GM23338 (cell line): ENCODE measurements around the gene MINK1. TPM values are rescaled to one million over a fixed set of nuclear protein-coding genes. Genes with fewer than 3 reads are reported as not detected.

ENCODE experiments used
- ATAC-seq: fragments of 200-7000 bp; cut with Tn5 transposase; 3 replicates; pipeline ENCODE4 v1.9.1; 2020
- DNase-seq: peaks from one replicate; pipeline ENCODE4 v3.0.0-alpha.2; 2015; ENCODE audit warnings: low spot score
- H2AFZ ChIP-seq: fragments of 200-600 bp; sonication (generic); 2 replicates; pipeline ENCODE4 v1.8.0; 2016; ENCODE audit warnings: antibody characterized with exemption, mild to moderate bottlenecking, moderate library complexity
- H3F3A ChIP-seq: fragments of 200-600 bp; sonication (generic); replicated peaks from 2 replicates; pipeline ENCODE4 v1.8.0; 2017; ENCODE audit warnings: antibody characterized with exemption, mixed run types, low read depth
- H3K27ac ChIP-seq: fragments of 200-600 bp; sonication (generic); 2 replicates; pipeline ENCODE4 v1.6.1; 2016; ENCODE audit warnings: low read depth
- H3K27me3 ChIP-seq: fragments of 200-600 bp; sonication (generic); 2 replicates; pipeline ENCODE4 v1.8.0; 2016; ENCODE audit warnings: mild to moderate bottlenecking, mixed run types, moderate library complexity; ENCODE audit not compliant: insufficient read depth
- H3K36me3 ChIP-seq: fragments of 200-600 bp; sonication (generic); 2 replicates; pipeline ENCODE4 v1.8.0; 2016; ENCODE audit warnings: mild to moderate bottlenecking; ENCODE audit not compliant: insufficient read depth
- H3K4me1 ChIP-seq: fragments of 200-600 bp; sonication (generic); 2 replicates; pipeline ENCODE4 v1.8.0; 2016; ENCODE audit warnings: mild to moderate bottlenecking, moderate library complexity; ENCODE audit not compliant: insufficient read depth
- H3K4me2 ChIP-seq: fragments of 200-600 bp; sonication (generic); 2 replicates; pipeline ENCODE4 v1.7.1; 2017; ENCODE audit warnings: mixed run types
- H3K4me3 ChIP-seq: fragments of 200-600 bp; sonication (generic); 2 replicates; pipeline ENCODE4 v1.6.1; 2016; ENCODE audit warnings: mixed run types
- H3K79me2 ChIP-seq: fragments of 200-600 bp; sonication (generic); replicated peaks from 2 replicates; pipeline ENCODE4 v1.8.0; 2017; ENCODE audit warnings: mild to moderate bottlenecking; ENCODE audit not compliant: insufficient read depth
- H3K9me2 ChIP-seq: fragments of 200-600 bp; sonication (generic); 2 replicates; pipeline ENCODE4 v1.8.0; 2017; ENCODE audit not compliant: insufficient read depth
- H4K20me1 ChIP-seq: fragments of 200-600 bp; sonication (generic); replicated peaks from 2 replicates; pipeline ENCODE4 v1.8.0; 2017; ENCODE audit warnings: mild to moderate bottlenecking; ENCODE audit not compliant: insufficient read depth
- H3K27ac Mint-ChIP-seq: 2 replicates; pipeline ENCODE4 v1.8.0; 2020; ENCODE audit warnings: inconsistent platforms, mild to moderate bottlenecking, moderate library complexity, mixed read lengths
- H3K27me3 Mint-ChIP-seq: 3 replicates; pipeline ENCODE4 v1.8.0; 2022; ENCODE audit warnings: low read depth, mild to moderate bottlenecking, moderate library complexity, mixed read lengths, inconsistent platforms; ENCODE audit not compliant: insufficient read depth, poor library complexity
- H3K36me3 Mint-ChIP-seq: 3 replicates; pipeline ENCODE4 v1.8.0; 2021; ENCODE audit warnings: low read depth, mild to moderate bottlenecking, inconsistent platforms, moderate library complexity, mixed read lengths
- H3K4me1 Mint-ChIP-seq: 3 replicates; pipeline ENCODE4 v1.8.0; 2020; ENCODE audit warnings: mild to moderate bottlenecking, inconsistent platforms, mixed read lengths
- H3K4me3 Mint-ChIP-seq: 3 replicates; pipeline ENCODE4 v1.8.0; 2021; ENCODE audit warnings: moderate library complexity, mild to moderate bottlenecking, inconsistent platforms, mixed read lengths
- H3K9me3 Mint-ChIP-seq: 3 replicates; pipeline ENCODE4 v1.8.0; 2020; ENCODE audit warnings: moderate library complexity, mild to moderate bottlenecking, inconsistent platforms, mixed read lengths
- CREB1 ChIP-seq: fragments of 250-450 bp; sonication (Bioruptor Pico); IDR thresholded peaks from 2 replicates; pipeline ENCODE4 v1.5.0; 2020; ENCODE audit warnings: low read depth, mild to moderate bottlenecking, moderate library complexity
- ETS1 ChIP-seq: IDR thresholded peaks from 2 replicates; pipeline ENCODE4 v1.6.1; 2016; ENCODE audit warnings: antibody characterized with exemption
- EZH2 ChIP-seq: fragments of 200-600 bp; sonication (generic); IDR thresholded peaks from one replicate; pipeline ENCODE4 v1.8.0; 2017; ENCODE audit warnings: antibody characterized with exemption, mild to moderate bottlenecking, low read depth; ENCODE audit not compliant: unreplicated experiment
- EZH2phosphoT487 ChIP-seq: fragments of 200-600 bp; sonication (generic); IDR thresholded peaks from one replicate; pipeline ENCODE4 v1.8.1; 2018; ENCODE audit warnings: antibody characterized with exemption; ENCODE audit not compliant: unreplicated experiment
- JUNB ChIP-seq: IDR thresholded peaks from one replicate; pipeline ENCODE4 v1.6.1; 2016; ENCODE audit warnings: antibody characterized with exemption; ENCODE audit not compliant: unreplicated experiment
- NANOG ChIP-seq: IDR thresholded peaks from 2 replicates; pipeline ENCODE4 v1.6.1; 2016; ENCODE audit warnings: antibody characterized with exemption, borderline replicate concordance
- POLR2AphosphoS5 ChIP-seq: IDR thresholded peaks from 2 replicates; pipeline ENCODE4 v1.6.1; 2016; ENCODE audit warnings: antibody characterized with exemption, low read depth
- REST ChIP-seq: IDR thresholded peaks from one replicate; pipeline ENCODE4 v1.6.1; 2018; ENCODE audit warnings: antibody characterized with exemption; ENCODE audit not compliant: unreplicated experiment
- STAT1 ChIP-seq: IDR thresholded peaks from one replicate; pipeline ENCODE4 v1.6.1; 2016; ENCODE audit warnings: antibody characterized with exemption; ENCODE audit not compliant: unreplicated experiment
- ZNF114 ChIP-seq: fragments of 250-450 bp; sonication (Bioruptor Pico); IDR thresholded peaks from 2 replicates; pipeline ENCODE4 v1.5.0; 2020; ENCODE audit warnings: mild to moderate bottlenecking, moderate library complexity
- ZNF331 ChIP-seq: fragments of 250-450 bp; sonication (Bioruptor Pico); IDR thresholded peaks from 2 replicates; pipeline ENCODE4 v1.5.0; 2020; ENCODE audit warnings: low read depth, mild to moderate bottlenecking, moderate library complexity
- polyA plus RNA-seq: library from polyadenylated mRNA; unstranded; fragments of >200 nt; fragmentation: Nextera tagmentation; extraction: Ambion mirVana; gene quantifications from 2 replicates; pipeline ENCODE4 v1.2.1, GENCODE V29; 2016
- total RNA-seq: library from RNA; depleted of rRNA; stranded (reverse); fragments of >200 nt; shearing (Covaris generic); gene quantifications from 2 replicates; pipeline ENCODE4 v1.2.3, GENCODE V29; 2014
- TF ChIP-seq, protein P1 (sequence below): fragments of 250-450 bp; sonication (Bioruptor Pico); IDR thresholded peaks from 2 replicates; pipeline ENCODE4 v1.5.0; 2020; ENCODE audit warnings: mild to moderate bottlenecking, moderate library complexity
- TF ChIP-seq, protein P2 (sequence below), 2 experiments: fragments of 200-600 bp in 1 of 2; sonication (generic) in 1 of 2; conservative IDR thresholded peaks; 2 replicates each; pipeline versions ENCODE4 v1.5.1 to v1.6.1; 2016 to 2017; ENCODE audit warnings: antibody characterized with exemption in 2 of 2, low read depth in 2 of 2, mild to moderate bottlenecking in 2 of 2, moderate library complexity in 1 of 2

MINK1 gene
- total and polyA plus RNA-seq, 2 experiments from 2014 or later: 17.3 to 54.9 TPM

GRCh38 chr17:4913994-4914393 is 80.9 kb downstream of the MINK1 start:
- no peak overlapping the region for H3K4me3 Mint-ChIP-seq
- peaks cover 8% of the 10 kb centered on the region for H3K27me3 Mint-ChIP-seq
- H3K9me3 Mint-ChIP-seq: no peaks in the 10 kb centered on the region
- Histone ChIP-seq H3K79me2 (no peaks in the 10 kb centered on the region), H3K4me3 (no peak overlapping the region), H3K4me1 (peaks cover 7% of the 10 kb centered on the region), H3F3A (no peaks in the 10 kb centered on the region), H3K4me2 (no peak overlapping the region), H3K36me3 (no peaks in the 10 kb centered on the region), H3K27me3 (no peaks in the 10 kb centered on the region), H4K20me1 (no peaks in the 10 kb centered on the region), H3K27ac (no peak overlapping the region), H3K9me2 (no peaks in the 10 kb centered on the region), H2AFZ (no peak overlapping the region)
- ATAC-seq (no peak), DNase-seq (no peak)
- no peaks in the 10 kb centered on the region for H3K36me3 Mint-ChIP-seq
- H3K4me1 Mint-ChIP-seq: no peaks in the 10 kb centered on the region; the same call in 2 of the 3 replicates
- TF ChIP-seq EZH2phosphoT487 (no peak), JUNB (no peak), EZH2 (no peak), REST (no peak), POLR2AphosphoS5 (no peak), NANOG (no peak), STAT1 (no peak), ZNF331 (CRISPR knock-in tag) (no peak), ZNF114 (CRISPR knock-in tag) (no peak), CREB1 (no peak), ETS1 (no peak)
- TF ChIP-seq, protein P1, sequence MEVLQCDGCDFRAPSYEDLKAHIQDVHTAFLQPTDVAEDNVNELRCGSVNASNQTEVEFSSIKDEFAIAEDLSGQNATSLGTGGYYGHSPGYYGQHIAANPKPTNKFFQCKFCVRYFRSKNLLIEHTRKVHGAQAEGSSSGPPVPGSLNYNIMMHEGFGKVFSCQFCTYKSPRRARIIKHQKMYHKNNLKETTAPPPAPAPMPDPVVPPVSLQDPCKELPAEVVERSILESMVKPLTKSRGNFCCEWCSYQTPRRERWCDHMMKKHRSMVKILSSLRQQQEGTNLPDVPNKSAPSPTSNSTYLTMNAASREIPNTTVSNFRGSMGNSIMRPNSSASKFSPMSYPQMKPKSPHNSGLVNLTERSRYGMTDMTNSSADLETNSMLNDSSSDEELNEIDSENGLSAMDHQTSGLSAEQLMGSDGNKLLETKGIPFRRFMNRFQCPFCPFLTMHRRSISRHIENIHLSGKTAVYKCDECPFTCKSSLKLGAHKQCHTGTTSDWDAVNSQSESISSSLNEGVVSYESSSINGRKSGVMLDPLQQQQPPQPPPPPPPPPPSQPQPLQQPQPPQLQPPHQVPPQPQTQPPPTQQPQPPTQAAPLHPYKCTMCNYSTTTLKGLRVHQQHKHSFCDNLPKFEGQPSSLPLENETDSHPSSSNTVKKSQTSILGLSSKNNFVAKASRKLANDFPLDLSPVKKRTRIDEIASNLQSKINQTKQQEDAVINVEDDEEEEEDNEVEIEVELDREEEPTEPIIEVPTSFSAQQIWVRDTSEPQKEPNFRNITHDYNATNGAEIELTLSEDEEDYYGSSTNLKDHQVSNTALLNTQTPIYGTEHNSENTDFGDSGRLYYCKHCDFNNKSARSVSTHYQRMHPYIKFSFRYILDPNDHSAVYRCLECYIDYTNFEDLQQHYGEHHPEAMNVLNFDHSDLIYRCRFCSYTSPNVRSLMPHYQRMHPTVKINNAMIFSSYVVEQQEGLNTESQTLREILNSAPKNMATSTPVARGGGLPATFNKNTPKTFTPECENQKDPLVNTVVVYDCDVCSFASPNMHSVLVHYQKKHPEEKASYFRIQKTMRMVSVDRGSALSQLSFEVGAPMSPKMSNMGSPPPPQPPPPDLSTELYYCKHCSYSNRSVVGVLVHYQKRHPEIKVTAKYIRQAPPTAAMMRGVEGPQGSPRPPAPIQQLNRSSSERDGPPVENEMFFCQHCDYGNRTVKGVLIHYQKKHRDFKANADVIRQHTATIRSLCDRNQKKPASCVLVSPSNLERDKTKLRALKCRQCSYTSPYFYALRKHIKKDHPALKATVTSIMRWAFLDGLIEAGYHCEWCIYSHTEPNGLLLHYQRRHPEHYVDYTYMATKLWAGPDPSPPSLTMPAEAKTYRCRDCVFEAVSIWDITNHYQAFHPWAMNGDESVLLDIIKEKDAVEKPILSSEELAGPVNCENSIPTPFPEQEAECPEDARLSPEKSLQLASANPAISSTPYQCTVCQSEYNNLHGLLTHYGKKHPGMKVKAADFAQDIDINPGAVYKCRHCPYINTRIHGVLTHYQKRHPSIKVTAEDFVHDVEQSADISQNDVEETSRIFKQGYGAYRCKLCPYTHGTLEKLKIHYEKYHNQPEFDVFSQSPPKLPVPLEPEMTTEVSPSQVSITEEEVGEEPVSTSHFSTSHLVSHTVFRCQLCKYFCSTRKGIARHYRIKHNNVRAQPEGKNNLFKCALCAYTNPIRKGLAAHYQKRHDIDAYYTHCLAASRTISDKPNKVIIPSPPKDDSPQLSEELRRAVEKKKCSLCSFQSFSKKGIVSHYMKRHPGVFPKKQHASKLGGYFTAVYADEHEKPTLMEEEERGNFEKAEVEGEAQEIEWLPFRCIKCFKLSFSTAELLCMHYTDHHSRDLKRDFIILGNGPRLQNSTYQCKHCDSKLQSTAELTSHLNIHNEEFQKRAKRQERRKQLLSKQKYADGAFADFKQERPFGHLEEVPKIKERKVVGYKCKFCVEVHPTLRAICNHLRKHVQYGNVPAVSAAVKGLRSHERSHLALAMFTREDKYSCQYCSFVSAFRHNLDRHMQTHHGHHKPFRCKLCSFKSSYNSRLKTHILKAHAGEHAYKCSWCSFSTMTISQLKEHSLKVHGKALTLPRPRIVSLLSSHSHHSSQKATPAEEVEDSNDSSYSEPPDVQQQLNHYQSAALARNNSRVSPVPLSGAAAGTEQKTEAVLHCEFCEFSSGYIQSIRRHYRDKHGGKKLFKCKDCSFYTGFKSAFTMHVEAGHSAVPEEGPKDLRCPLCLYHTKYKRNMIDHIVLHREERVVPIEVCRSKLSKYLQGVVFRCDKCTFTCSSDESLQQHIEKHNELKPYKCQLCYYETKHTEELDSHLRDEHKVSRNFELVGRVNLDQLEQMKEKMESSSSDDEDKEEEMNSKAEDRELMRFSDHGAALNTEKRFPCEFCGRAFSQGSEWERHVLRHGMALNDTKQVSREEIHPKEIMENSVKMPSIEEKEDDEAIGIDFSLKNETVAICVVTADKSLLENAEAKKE (CRISPR knock-in tag): no peak
- TF ChIP-seq, protein P2, sequence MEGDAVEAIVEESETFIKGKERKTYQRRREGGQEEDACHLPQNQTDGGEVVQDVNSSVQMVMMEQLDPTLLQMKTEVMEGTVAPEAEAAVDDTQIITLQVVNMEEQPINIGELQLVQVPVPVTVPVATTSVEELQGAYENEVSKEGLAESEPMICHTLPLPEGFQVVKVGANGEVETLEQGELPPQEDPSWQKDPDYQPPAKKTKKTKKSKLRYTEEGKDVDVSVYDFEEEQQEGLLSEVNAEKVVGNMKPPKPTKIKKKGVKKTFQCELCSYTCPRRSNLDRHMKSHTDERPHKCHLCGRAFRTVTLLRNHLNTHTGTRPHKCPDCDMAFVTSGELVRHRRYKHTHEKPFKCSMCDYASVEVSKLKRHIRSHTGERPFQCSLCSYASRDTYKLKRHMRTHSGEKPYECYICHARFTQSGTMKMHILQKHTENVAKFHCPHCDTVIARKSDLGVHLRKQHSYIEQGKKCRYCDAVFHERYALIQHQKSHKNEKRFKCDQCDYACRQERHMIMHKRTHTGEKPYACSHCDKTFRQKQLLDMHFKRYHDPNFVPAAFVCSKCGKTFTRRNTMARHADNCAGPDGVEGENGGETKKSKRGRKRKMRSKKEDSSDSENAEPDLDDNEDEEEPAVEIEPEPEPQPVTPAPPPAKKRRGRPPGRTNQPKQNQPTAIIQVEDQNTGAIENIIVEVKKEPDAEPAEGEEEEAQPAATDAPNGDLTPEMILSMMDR (conservative IDR thresholded peaks at IDR 0.05; ENCODE audit: low read depth in 2 of 2): no peak
- H3K27ac Mint-ChIP-seq: no peak overlapping the region
